ENCODE data around the gene GP1BB.

DNA sequence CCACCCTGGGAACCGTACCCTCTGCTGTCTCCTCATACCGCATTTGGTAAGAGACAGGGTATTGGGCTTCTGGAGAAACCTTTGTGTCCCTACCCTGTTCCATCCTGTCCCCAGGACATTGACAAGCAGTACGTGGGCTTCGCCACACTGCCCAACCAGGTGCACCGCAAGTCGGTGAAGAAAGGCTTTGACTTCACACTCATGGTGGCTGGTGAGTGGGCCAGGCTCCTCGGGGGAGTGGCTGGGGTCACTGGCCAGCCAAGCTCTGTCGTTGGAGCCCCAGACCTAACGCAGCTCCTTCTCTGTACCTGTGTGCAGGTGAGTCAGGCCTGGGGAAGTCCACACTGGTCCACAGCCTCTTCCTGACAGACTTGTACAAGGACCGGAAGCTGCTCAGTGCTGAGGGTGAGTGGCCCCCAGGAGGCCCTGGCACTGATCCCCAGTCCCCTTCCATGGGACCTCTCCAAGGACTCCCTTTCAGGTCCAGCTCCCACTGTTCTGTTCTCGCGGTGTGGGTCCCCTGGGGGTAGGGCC, 3.8 kb upstream of the GP1BB start:
- TF ChIP-seq POLR2A (IDR thresholded peaks at IDR 0.05): no peak
- TF ChIP-seq, protein P1, sequence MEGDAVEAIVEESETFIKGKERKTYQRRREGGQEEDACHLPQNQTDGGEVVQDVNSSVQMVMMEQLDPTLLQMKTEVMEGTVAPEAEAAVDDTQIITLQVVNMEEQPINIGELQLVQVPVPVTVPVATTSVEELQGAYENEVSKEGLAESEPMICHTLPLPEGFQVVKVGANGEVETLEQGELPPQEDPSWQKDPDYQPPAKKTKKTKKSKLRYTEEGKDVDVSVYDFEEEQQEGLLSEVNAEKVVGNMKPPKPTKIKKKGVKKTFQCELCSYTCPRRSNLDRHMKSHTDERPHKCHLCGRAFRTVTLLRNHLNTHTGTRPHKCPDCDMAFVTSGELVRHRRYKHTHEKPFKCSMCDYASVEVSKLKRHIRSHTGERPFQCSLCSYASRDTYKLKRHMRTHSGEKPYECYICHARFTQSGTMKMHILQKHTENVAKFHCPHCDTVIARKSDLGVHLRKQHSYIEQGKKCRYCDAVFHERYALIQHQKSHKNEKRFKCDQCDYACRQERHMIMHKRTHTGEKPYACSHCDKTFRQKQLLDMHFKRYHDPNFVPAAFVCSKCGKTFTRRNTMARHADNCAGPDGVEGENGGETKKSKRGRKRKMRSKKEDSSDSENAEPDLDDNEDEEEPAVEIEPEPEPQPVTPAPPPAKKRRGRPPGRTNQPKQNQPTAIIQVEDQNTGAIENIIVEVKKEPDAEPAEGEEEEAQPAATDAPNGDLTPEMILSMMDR (IDR thresholded peaks at IDR 0.05): no peak
- no peak for TF ChIP-seq POLR2AphosphoS5 (IDR thresholded peaks at IDR 0.05)

All from prostate gland (tissue), 2 donors.